Astrocyte (in vitro differentiated cells and primary cell): ENCODE data around the gene GABBR1. TPM values are rescaled to one million over a fixed set of nuclear protein-coding genes. Genes with fewer than 3 reads are reported as not detected.

ENCODE experiments used
- DNase-seq: peaks from one replicate; pipeline ENCODE4 v3.0.0-alpha.2; 2010; ENCODE audit warnings: low read depth
- FAIRE-seq: peaks from 2 replicates; lab custom pipeline; 2011; peaks lifted over from hg19 to GRCh38; lab: Jason Lieb, UNC
- H2AFZ ChIP-seq: 2 replicates; pipeline ENCODE4 v1.6.0; 2012; ENCODE audit warnings: low read depth, low read length, inconsistent platforms
- H3K27ac ChIP-seq: 2 replicates; pipeline ENCODE4 v1.5.1; 2011; ENCODE audit warnings: low read depth, low read length, inconsistent platforms
- H3K27me3 ChIP-seq: 2 replicates; pipeline ENCODE4 v1.6.0; 2011; ENCODE audit warnings: low read length, inconsistent platforms; ENCODE audit not compliant: insufficient read depth
- H3K36me3 ChIP-seq: 2 replicates; pipeline ENCODE4 v1.5.1; 2011; ENCODE audit warnings: low read length, inconsistent platforms; ENCODE audit not compliant: insufficient read depth
- H3K4me1 ChIP-seq: 2 replicates; pipeline ENCODE4 v1.5.1; 2011; ENCODE audit warnings: low read length, inconsistent platforms; ENCODE audit not compliant: insufficient read depth
- H3K4me2 ChIP-seq: 2 replicates; pipeline ENCODE4 v1.6.0; 2012; ENCODE audit warnings: low read length, inconsistent platforms
- H3K4me3 ChIP-seq: 2 replicates; pipeline ENCODE4 v1.5.1; 2011; ENCODE audit warnings: low read depth, mild to moderate bottlenecking, low read length, inconsistent platforms; ENCODE audit not compliant: insufficient read depth
- H3K79me2 ChIP-seq: 2 replicates; pipeline ENCODE4 v1.6.0; 2012; ENCODE audit warnings: mild to moderate bottlenecking, low read length, inconsistent platforms; ENCODE audit not compliant: insufficient read depth
- H3K9ac ChIP-seq: 2 replicates; pipeline ENCODE4 v1.6.0; 2012; ENCODE audit warnings: mild to moderate bottlenecking, low read length, inconsistent platforms
- H3K9me3 ChIP-seq: 2 replicates; pipeline ENCODE4 v1.5.1; 2012; ENCODE audit warnings: low read depth, mild to moderate bottlenecking, low read length, inconsistent platforms; ENCODE audit not compliant: insufficient read depth
- H4K20me1 ChIP-seq: 2 replicates; pipeline ENCODE4 v1.6.0; 2012; ENCODE audit warnings: low read length, inconsistent platforms; ENCODE audit not compliant: insufficient read depth
- H3K27ac Mint-ChIP-seq: one replicate; pipeline ENCODE4 v1.8.0; 2021; ENCODE audit warnings: mild to moderate bottlenecking, mixed read lengths; ENCODE audit not compliant: unreplicated experiment
- H3K27me3 Mint-ChIP-seq: one replicate; pipeline ENCODE4 v1.8.0; 2021; ENCODE audit warnings: low read depth, mixed read lengths; ENCODE audit not compliant: unreplicated experiment
- H3K36me3 Mint-ChIP-seq: one replicate; pipeline ENCODE4 v1.8.0; 2021; ENCODE audit warnings: low read depth, mixed read lengths; ENCODE audit not compliant: unreplicated experiment
- H3K4me1 Mint-ChIP-seq: one replicate; pipeline ENCODE4 v1.8.0; 2021; ENCODE audit warnings: low read depth, mixed read lengths; ENCODE audit not compliant: unreplicated experiment
- H3K4me3 Mint-ChIP-seq: one replicate; pipeline ENCODE4 v1.8.0; 2021; ENCODE audit warnings: mild to moderate bottlenecking, moderate library complexity, mixed read lengths; ENCODE audit not compliant: unreplicated experiment
- H3K9me3 Mint-ChIP-seq: one replicate; pipeline ENCODE4 v1.8.0; 2021; ENCODE audit warnings: mild to moderate bottlenecking, mixed read lengths; ENCODE audit not compliant: unreplicated experiment
- EZH2 ChIP-seq: IDR thresholded peaks from 2 replicates; pipeline ENCODE4 v1.6.1; 2012; ENCODE audit warnings: mild to moderate bottlenecking, low read length, inconsistent platforms; ENCODE audit not compliant: insufficient read depth
- total RNA-seq: library from RNA; stranded (reverse); gene quantifications from 2 replicates; pipeline ENCODE4 v1.2.1, GENCODE V29; 2021
- TF ChIP-seq, protein P1 (sequence below): IDR thresholded peaks from 2 replicates; pipeline ENCODE4 v1.5.1; 2011; ENCODE audit warnings: low read depth, mild to moderate bottlenecking, inconsistent platforms, low read length, moderate library complexity; ENCODE audit not compliant: insufficient read depth

GABBR1 gene
- total RNA-seq, 1 donor from 2014 or later: 66.3 TPM

DNA sequence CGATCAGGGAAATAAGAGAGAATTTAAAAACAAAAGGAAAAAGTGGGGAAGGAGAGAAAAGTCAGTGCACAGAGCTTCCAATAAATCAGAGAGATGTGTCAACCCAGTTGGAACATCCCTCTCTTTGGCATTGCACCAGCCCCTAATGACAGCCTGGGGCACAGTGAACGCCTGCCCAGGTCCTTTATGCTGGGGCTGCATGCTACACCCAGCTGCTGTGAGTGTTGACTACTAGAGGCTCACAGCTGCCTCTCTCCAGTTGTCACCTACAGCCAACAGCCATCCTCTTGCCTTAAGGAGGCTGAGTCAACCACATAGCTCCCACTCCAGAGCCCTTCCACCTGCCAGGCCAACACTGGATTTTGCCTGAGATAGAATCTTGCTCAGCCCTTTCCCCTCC, 29.1 kb downstream of the GABBR1 start:
- H3K9ac ChIP-seq: no peak overlapping the region
- H2AFZ ChIP-seq: no peak overlapping the region
- Mint-ChIP-seq H3K4me3 (no peak overlapping the region), H3K27ac (no peak overlapping the region), H3K36me3 (peaks cover 46% of the 10 kb centered on the region), H3K4me1 (peaks cover 2% of the 10 kb centered on the region), H3K27me3 (no peaks in the 10 kb centered on the region), H3K9me3 (no peaks in the 10 kb centered on the region)
- FAIRE-seq (no peak), DNase-seq (no peak)
- no peaks in the 10 kb centered on the region for H3K27me3 ChIP-seq
- H3K79me2 ChIP-seq: no peaks in the 10 kb centered on the region
- no peak overlapping the region for H3K4me2 ChIP-seq
- H3K4me1 ChIP-seq: no peaks in the 10 kb centered on the region
- H3K4me3 ChIP-seq: no peak overlapping the region
- H4K20me1 ChIP-seq: peaks cover 5% of the 10 kb centered on the region
- H3K9me3 ChIP-seq: no peaks in the 10 kb centered on the region
- TF ChIP-seq EZH2: no peak
- TF ChIP-seq, protein P1, sequence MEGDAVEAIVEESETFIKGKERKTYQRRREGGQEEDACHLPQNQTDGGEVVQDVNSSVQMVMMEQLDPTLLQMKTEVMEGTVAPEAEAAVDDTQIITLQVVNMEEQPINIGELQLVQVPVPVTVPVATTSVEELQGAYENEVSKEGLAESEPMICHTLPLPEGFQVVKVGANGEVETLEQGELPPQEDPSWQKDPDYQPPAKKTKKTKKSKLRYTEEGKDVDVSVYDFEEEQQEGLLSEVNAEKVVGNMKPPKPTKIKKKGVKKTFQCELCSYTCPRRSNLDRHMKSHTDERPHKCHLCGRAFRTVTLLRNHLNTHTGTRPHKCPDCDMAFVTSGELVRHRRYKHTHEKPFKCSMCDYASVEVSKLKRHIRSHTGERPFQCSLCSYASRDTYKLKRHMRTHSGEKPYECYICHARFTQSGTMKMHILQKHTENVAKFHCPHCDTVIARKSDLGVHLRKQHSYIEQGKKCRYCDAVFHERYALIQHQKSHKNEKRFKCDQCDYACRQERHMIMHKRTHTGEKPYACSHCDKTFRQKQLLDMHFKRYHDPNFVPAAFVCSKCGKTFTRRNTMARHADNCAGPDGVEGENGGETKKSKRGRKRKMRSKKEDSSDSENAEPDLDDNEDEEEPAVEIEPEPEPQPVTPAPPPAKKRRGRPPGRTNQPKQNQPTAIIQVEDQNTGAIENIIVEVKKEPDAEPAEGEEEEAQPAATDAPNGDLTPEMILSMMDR: no peak
- no peak overlapping the region for H3K27ac ChIP-seq
- H3K36me3 ChIP-seq: peaks cover 39% of the 10 kb centered on the region

DNA sequence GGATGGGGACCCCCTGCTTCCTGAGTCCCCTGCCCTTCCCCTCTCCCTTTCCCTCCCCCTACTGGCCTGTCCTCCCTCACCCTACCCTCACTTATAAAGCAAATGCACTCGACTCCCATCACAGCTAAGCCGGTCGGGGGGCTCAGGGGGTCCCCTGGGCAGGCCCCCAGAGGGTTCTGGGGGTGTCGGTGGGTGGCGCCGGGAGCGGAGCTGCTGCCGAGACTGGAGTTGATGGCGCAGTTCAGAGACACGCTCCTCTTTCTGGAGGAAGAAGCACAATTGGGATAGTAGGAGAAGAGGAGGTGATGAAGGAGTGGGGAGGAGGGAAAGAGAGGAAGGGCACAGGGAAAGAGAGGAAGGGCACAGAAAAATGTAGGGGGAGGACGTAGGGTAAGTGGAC, 29.5 kb downstream of the GABBR1 start:
- no peak for DNase-seq

More for the DNA sequence above, 29.5 kb downstream of the GABBR1 start:
- Histone ChIP-seq H3K4me3 (no peak overlapping the region), H3K9me3 (no peaks in the 10 kb centered on the region), H4K20me1 (peaks cover 5% of the 10 kb centered on the region), H3K79me2 (no peaks in the 10 kb centered on the region), H3K4me1 (no peaks in the 10 kb centered on the region), H2AFZ (no peak overlapping the region), H3K4me2 (no peak overlapping the region), H3K9ac (no peak overlapping the region), H3K27me3 (no peaks in the 10 kb centered on the region), H3K27ac (no peak overlapping the region), H3K36me3 (peaks cover 37% of the 10 kb centered on the region)
- FAIRE-seq: no peak
- Mint-ChIP-seq H3K27ac (no peak overlapping the region), H3K9me3 (no peaks in the 10 kb centered on the region), H3K4me1 (peaks cover 2% of the 10 kb centered on the region), H3K27me3 (no peaks in the 10 kb centered on the region), H3K36me3 (peaks cover 46% of the 10 kb centered on the region), H3K4me3 (no peak overlapping the region)
- no peak for TF ChIP-seq EZH2
- TF ChIP-seq, protein P1: no peak
